HepG2 (cell line): ENCODE data around the gene SFTA2. TPM values are rescaled to one million over a fixed set of nuclear protein-coding genes. Genes with fewer than 3 reads are reported as not detected.

Experiments used
- ARNTL ChIP-seq: sonication (generic); formaldehyde crosslinking; IDR thresholded peaks from 2 replicates; pipeline ENCODE4 v1.4.0; 2020; ENCODE audit warnings: mild to moderate bottlenecking, missing genetic modification reagents
- ATF7-NPFF ChIP-seq: sonication (generic); formaldehyde crosslinking; IDR thresholded peaks from 2 replicates; pipeline ENCODE4 v1.8.1; 2023; ENCODE audit warnings: mild to moderate bottlenecking, low read depth, missing genetic modification reagents, moderate library complexity
- BCLAF1 ChIP-seq: fragments of 450-650 bp; IDR thresholded peaks from 2 replicates; pipeline ENCODE4 v1.6.1; 2017; ENCODE audit warnings: mild to moderate bottlenecking
- BHLHE40 ChIP-seq: IDR thresholded peaks from 2 replicates; pipeline ENCODE4 v1.6.1; 2011; ENCODE audit warnings: low read length, improper control_type of control experiment
- BRCA1 ChIP-seq: sonication (generic); formaldehyde crosslinking; IDR thresholded peaks from 2 replicates; pipeline ENCODE4 v1.4.0; 2020; ENCODE audit warnings: missing genetic modification reagents
- HINFP ChIP-seq: sonication (generic); formaldehyde crosslinking; IDR thresholded peaks from 2 replicates; pipeline ENCODE4 v1.4.0; 2020; ENCODE audit warnings: low read depth, mild to moderate bottlenecking, missing genetic modification reagents
- MAFG ChIP-seq: sonication (generic); formaldehyde crosslinking; IDR thresholded peaks from 2 replicates; pipeline ENCODE4 v1.5.1; 2020; ENCODE audit warnings: mild to moderate bottlenecking, missing genetic modification reagents
- MAZ ChIP-seq, 2 experiments: sonication (generic) in 1 of 2; formaldehyde crosslinking in 1 of 2; IDR thresholded peaks; 2 replicates each; pipeline versions ENCODE4 v1.5.0 to v1.6.1; 2012 to 2020; ENCODE audit warnings: low read depth in 2 of 2, mild to moderate bottlenecking in 2 of 2, borderline replicate concordance in 1 of 2, improper control_type of control experiment in 1 of 2, low read length in 1 of 2, missing genetic modification reagents in 1 of 2, moderate library complexity in 1 of 2
- MBNL3 ChIP-seq: fragments of 250-450 bp; sonication (Bioruptor Pico); conservative IDR thresholded peaks from 2 replicates; pipeline ENCODE4 v1.8.0; 2022; ENCODE audit warnings: mild to moderate bottlenecking, inconsistent platforms
- MXD4 ChIP-seq: IDR thresholded peaks from 2 replicates; pipeline ENCODE4 v1.6.1; 2016; ENCODE audit warnings: mild to moderate bottlenecking, missing biosample characterization, missing genetic modification reagents
- MYNN ChIP-seq: sonication (generic); formaldehyde crosslinking; IDR thresholded peaks from 2 replicates; pipeline ENCODE4 v1.4.0; 2020; ENCODE audit warnings: mild to moderate bottlenecking, low read depth, missing genetic modification reagents
- PLSCR1 ChIP-seq: sonication (generic); formaldehyde crosslinking; IDR thresholded peaks from 2 replicates; pipeline ENCODE4 v1.5.0; 2020; ENCODE audit warnings: missing genetic modification reagents, mild to moderate bottlenecking, borderline replicate concordance
- POLR2AphosphoS5 ChIP-seq: IDR thresholded peaks from 2 replicates; pipeline ENCODE4 v1.6.1; 2012; ENCODE audit warnings: low read depth, low read length
- RARA ChIP-seq: IDR thresholded peaks from 2 replicates; pipeline ENCODE4 v1.6.1; 2016; ENCODE audit warnings: missing genetic modification reagents, missing compliant biosample characterization
- SRSF9 ChIP-seq: fragments of 200-400 bp; formaldehyde crosslinking; IDR thresholded peaks from 2 replicates; pipeline ENCODE4 v1.6.1; 2018; ENCODE audit warnings: borderline replicate concordance, mild to moderate bottlenecking, low read depth, low read length; ENCODE audit not compliant: insufficient read depth, poor library complexity, severe bottlenecking
- SYNCRIP ChIP-seq: fragments of 200-400 bp; formaldehyde crosslinking; IDR thresholded peaks from 2 replicates; pipeline ENCODE4 v1.6.1; 2018; ENCODE audit warnings: mild to moderate bottlenecking, low read depth, low read length; ENCODE audit not compliant: insufficient read depth
- ZBTB20 ChIP-seq: sonication (generic); formaldehyde crosslinking; IDR thresholded peaks from 2 replicates; pipeline ENCODE4 v1.8.1; 2023; ENCODE audit warnings: missing genetic modification reagents, low read depth, mild to moderate bottlenecking, borderline replicate concordance
- ZMYM3 ChIP-seq: sonication (generic); formaldehyde crosslinking; IDR thresholded peaks from 2 replicates; pipeline ENCODE4 v1.5.1; 2020; ENCODE audit warnings: mild to moderate bottlenecking, missing genetic modification reagents
- ZNF234 ChIP-seq: sonication (generic); formaldehyde crosslinking; conservative IDR thresholded peaks from 2 replicates; pipeline ENCODE4 v1.5.1; 2020; ENCODE audit warnings: mild to moderate bottlenecking, missing genetic modification reagents
- ZNF350 ChIP-seq: sonication (generic); formaldehyde crosslinking; IDR thresholded peaks from 2 replicates; pipeline ENCODE4 v1.4.0; 2020; ENCODE audit warnings: mild to moderate bottlenecking, low read depth, missing genetic modification reagents, borderline replicate concordance
- ZNF367 ChIP-seq: sonication (generic); formaldehyde crosslinking; IDR thresholded peaks from 2 replicates; pipeline ENCODE4 v1.4.0; 2020; ENCODE audit warnings: missing genetic modification reagents, borderline replicate concordance
- ZNF558 ChIP-seq: sonication (generic); formaldehyde crosslinking; IDR thresholded peaks from 2 replicates; pipeline ENCODE4 v1.9.0; 2022; ENCODE audit warnings: mild to moderate bottlenecking, missing genetic modification reagents, borderline replicate concordance
- ZNF619 ChIP-seq: sonication (generic); formaldehyde crosslinking; IDR thresholded peaks from 2 replicates; pipeline ENCODE4 v1.4.0; 2020; ENCODE audit warnings: mild to moderate bottlenecking, missing genetic modification reagents
- ZNF781 ChIP-seq: sonication (generic); formaldehyde crosslinking; IDR thresholded peaks from 2 replicates; pipeline ENCODE4 v1.5.1; 2020; ENCODE audit warnings: borderline replicate concordance, mild to moderate bottlenecking, missing genetic modification reagents; ENCODE audit errors: not compliant biosample characterization
- polyA plus RNA-seq, 8 experiments: library from polyadenylated mRNA; depleted of rRNA in 3 of 8; stranded (reverse) in 7 of 8; unstranded in 1 of 8; fragments of >200 nt; fragmentation: Illumina TruSeq in 4 of 8; extraction: Trizol in 4 of 8; gene quantifications; 2 replicates each; pipeline versions ENCODE4 v1.2.1 to v1.2.3, GENCODE V29; 2011 to 2016; ENCODE audit warnings: low read depth in 4 of 8, missing spikeins in 1 of 8, mixed read lengths in 1 of 8; ENCODE audit not compliant: insufficient read depth in 1 of 8
- total RNA-seq, 5 experiments: library from RNA; depleted of rRNA; stranded (reverse); fragments of >200 nt; fragmentation: Illumina TruSeq; extraction: Trizol; gene quantifications; 2 replicates each; pipeline ENCODE4 v1.2.3, GENCODE V29; 2016; ENCODE audit warnings: low read depth in 1 of 5

Gene SFTA2
- total and polyA plus RNA-seq, 2 of the 13 experiments (the other 11 are each of a cell fraction or from before 2014, with no cell fraction given): not detected

- peak; percentile 92 for TF ChIP-seq MXD4 (CRISPR knock-in tag)
- TF ChIP-seq MAZ (IDR thresholded peaks at IDR 0.05; ENCODE audit: borderline replicate concordance, low read depth, low read length): peak; percentile 77
- peak; percentile 92 for TF ChIP-seq MAZ (CRISPR knock-in tag; IDR thresholded peaks at IDR 0.05; ENCODE audit: low read depth)
- TF ChIP-seq ZMYM3: peak; percentile 100
- no peak for TF ChIP-seq ZNF367 (CRISPR knock-in tag)
- TF ChIP-seq RARA (CRISPR knock-in tag): no peak
- peak; percentile 63 for TF ChIP-seq POLR2AphosphoS5
- peak; percentile 59 for TF ChIP-seq ZNF781 (CRISPR knock-in tag)
- TF ChIP-seq MYNN (CRISPR knock-in tag): peak; percentile 91; the same call in 1 of the 2 replicates
- no peak for TF ChIP-seq SRSF9
- no peak for TF ChIP-seq MBNL3
- no peak for TF ChIP-seq BCLAF1
- peak; percentile 41; the same call in 1 of the 2 replicates for TF ChIP-seq ATF7-NPFF (CRISPR knock-in tag)
- peak; percentile 76; the same call in 1 of the 2 replicates for TF ChIP-seq ZNF558 (CRISPR knock-in tag)
- peak; percentile 92 for TF ChIP-seq ZNF619 (CRISPR knock-in tag)
- no peak; the same call in 1 of the 2 replicates for TF ChIP-seq HINFP (CRISPR knock-in tag)
- TF ChIP-seq ARNTL (CRISPR knock-in tag): 0 out of 2 replicates have a peak, but pooled peaks have one; percentile 62
- peak; percentile 96 for TF ChIP-seq ZNF350 (CRISPR knock-in tag)
- TF ChIP-seq MAFG (CRISPR knock-in tag): no peak
- TF ChIP-seq SYNCRIP: no peak
- no peak for TF ChIP-seq BRCA1 (CRISPR knock-in tag)
- 0 out of 2 replicates have a peak, but pooled peaks have one; percentile 30 for TF ChIP-seq ZNF234 (CRISPR knock-in tag)
- 0 out of 2 replicates have a peak, but pooled peaks have one; percentile 5 for TF ChIP-seq BHLHE40
- TF ChIP-seq ZBTB20 (CRISPR knock-in tag): peak; percentile 77
- TF ChIP-seq PLSCR1: no peak
These were observed 24.0 kb downstream of the SFTA2 start, which contains the start of gene GTF2H4 (continued) for GRCh38 chr6:30907758-30908591.
